H7 (cell line): Measurements from ENCODE around the gene RPA3. TPM values are rescaled to one million over a fixed set of nuclear protein-coding genes. Genes with fewer than 3 reads are reported as not detected.

Experiments used
- total RNA-seq: library from RNA; depleted of rRNA; stranded (reverse); fragments of >200 nt; shearing (Covaris generic); gene quantifications from 2 replicates; pipeline ENCODE4 v1.2.3, GENCODE V29; 2014; rRNA removed

The RPA3 gene
- total RNA-seq, 1 experiment from 2014 or later: 59.9 TPM

Other genes with a start within 250 kb of the RPA3 start
- 0.17 and 0.22 TPM in 2 replicates for gene COL28A1, start 182.7 kb downstream of the RPA3 start, total RNA-seq
- 51.4 and 53.9 TPM in 2 replicates for gene MIOS, start 151.7 kb downstream of the RPA3 start, total RNA-seq
- 13.4 and 15.0 TPM in 2 replicates for gene UMAD1, start 77.9 kb downstream of the RPA3 start, total RNA-seq